Measurements from ENCODE around the gene MTMR10. TPM values are rescaled to one million over a fixed set of nuclear protein-coding genes. Genes with fewer than 3 reads are reported as not detected.
A peak's percentile ranks its signal among the peaks of the same experiment; 100 is the strongest.

MTMR10 gene
- total and polyA plus RNA-seq, 7 donors = 11.4 to 31.0 (median 24.3) TPM

DNA sequence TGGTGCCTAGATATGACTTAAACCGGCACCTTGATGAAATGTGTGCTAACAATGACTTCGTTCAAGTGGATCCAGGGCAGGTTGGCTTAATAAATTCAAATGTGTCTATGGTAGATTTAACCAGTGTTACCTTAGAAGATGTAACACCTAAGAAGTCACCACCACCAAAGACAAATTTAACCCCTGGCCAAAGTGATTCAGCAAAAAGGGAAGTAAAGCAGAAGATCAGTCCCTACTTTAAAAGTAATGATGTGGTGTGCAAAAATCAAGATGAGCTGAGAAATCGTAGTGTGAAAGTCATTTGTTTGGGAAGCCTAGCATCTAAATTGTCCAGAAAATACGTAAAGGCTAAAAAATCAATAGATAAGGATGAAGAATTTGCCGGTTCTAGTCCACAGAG lies 86.6 kb downstream of the MTMR10 start:
- 90 to 96% methylated on average over 5 of the region's 5 CpGs for WGBS, 2 donors
- Histone ChIP-seq H3K36me3 (peaks cover 0 to 11% (median 5%) of the 10 kb centered on the region in 4 donors), H3K4me3 (no peak overlapping the region), H3K9me3 (no peaks in the 10 kb centered on the region), H3K27ac (no peak overlapping the region), H3K4me1 (peaks cover 0 to 30% (median 13%) of the 10 kb centered on the region in 4 donors), H3K27me3 (no peaks in the 10 kb centered on the region)
- no peak for DNase-seq
- TF ChIP-seq EP300 (IDR thresholded peaks at IDR 0.05) (no peak), POLR2A (IDR thresholded peaks at IDR 0.05) (no peak), POLR2AphosphoS5 (IDR thresholded peaks at IDR 0.05) (no peak)
- TF ChIP-seq, protein P1, sequence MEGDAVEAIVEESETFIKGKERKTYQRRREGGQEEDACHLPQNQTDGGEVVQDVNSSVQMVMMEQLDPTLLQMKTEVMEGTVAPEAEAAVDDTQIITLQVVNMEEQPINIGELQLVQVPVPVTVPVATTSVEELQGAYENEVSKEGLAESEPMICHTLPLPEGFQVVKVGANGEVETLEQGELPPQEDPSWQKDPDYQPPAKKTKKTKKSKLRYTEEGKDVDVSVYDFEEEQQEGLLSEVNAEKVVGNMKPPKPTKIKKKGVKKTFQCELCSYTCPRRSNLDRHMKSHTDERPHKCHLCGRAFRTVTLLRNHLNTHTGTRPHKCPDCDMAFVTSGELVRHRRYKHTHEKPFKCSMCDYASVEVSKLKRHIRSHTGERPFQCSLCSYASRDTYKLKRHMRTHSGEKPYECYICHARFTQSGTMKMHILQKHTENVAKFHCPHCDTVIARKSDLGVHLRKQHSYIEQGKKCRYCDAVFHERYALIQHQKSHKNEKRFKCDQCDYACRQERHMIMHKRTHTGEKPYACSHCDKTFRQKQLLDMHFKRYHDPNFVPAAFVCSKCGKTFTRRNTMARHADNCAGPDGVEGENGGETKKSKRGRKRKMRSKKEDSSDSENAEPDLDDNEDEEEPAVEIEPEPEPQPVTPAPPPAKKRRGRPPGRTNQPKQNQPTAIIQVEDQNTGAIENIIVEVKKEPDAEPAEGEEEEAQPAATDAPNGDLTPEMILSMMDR (IDR thresholded peaks at IDR 0.05) = no peak
- intact Hi-C loops (cut with DNase I) = no loop called here

DNA sequence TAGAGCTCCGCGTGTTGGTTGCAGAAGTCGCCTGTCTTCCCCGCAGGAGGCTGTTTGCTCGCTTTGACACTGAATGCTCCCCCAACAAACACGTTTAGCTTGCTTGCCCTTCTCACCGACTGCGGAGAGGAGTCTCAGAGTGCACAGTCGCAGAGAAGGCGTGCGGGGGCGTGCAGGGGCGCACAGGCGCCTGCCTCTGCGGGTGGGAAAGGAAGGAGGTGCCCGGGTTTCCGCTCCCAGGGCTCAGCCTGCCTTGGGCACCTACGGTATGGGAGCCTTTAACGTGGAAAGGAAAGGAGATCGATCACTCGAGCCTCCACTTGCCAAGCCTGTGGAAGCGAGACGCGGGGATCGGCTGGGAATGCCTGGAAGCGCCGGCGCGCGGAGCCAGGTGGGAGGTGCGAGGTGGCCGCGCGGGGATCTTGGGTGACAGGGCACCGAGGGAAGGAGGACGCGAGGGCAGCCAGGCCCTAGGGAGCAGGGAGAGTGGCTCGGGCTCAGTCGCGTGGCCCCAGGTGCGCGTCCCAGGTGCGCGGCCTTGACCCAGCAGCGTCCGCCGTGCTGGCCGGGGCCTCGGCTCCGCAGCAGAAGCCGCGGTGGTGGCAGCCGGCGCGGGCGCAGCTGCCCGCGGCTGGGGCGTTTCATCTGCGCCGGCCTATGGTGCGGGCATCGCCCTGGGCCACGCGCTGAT lies 87.8 kb downstream of the MTMR10 start, which contains the start of gene FAN1:
TSS of gene FAN1 (plus strand) at position 419 of the 691 bp plus-strand sequence. CDS start 749 bp downstream, outside the sequence.
- peak within 1 kb of the TSS; percentile 79 to 84 (median 80) for H3K27ac ChIP-seq
- WGBS, 2 donors = 0% methylated on average over 65 of the region's 65 CpGs
- H3K4me1 ChIP-seq = peaks cover 0 to 30% (median 13%) of the 10 kb centered on the region in 4 donors
- peaks cover 0 to 4% (median 0%) of the 10 kb centered on the region in 4 donors for H3K36me3 ChIP-seq
- no peaks in the 10 kb centered on the region for H3K27me3 ChIP-seq
- no peaks in the 10 kb centered on the region for H3K9me3 ChIP-seq
- intact Hi-C loops (cut with DNase I) = loop anchor here (2.0 kb wide), 1 partner anchor 87 kb away; the partner anchor contains the start of gene MTMR10
- TF ChIP-seq EP300 (IDR thresholded peaks at IDR 0.05) (no peak), POLR2AphosphoS5 (IDR thresholded peaks at IDR 0.05) (peak; percentile 69 to 86 (median 80))
- peak within 1 kb of the TSS; percentile 48 to 84 (median 74) for H3K4me3 ChIP-seq
- DNase-seq = peak; percentile 91

DNA sequence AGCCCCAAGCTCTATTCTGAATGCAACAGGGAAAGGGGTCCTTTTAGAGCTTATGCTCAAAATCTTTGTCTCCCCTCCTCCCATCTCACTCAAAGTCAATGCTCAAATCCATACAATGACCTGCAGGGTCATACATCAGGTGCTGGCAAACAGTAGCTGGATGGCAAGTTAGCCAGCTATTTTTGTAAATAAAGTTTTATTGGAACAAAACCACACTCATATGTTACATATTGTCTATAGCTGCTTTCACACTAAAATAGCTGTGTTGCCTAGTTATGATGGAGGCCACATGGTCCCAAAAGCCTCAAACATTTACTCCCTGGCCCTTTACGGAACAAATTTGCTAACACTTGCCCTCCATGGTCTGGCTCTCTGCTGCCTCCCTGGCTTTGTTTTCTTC lies 89.5 kb downstream of the MTMR10 start:
- no peaks in the 10 kb centered on the region for H3K36me3 ChIP-seq
- TF ChIP-seq, protein P1 (IDR thresholded peaks at IDR 0.05) = no peak
- TF ChIP-seq POLR2A (IDR thresholded peaks at IDR 0.05) (no peak), EP300 (IDR thresholded peaks at IDR 0.05) (no peak), POLR2AphosphoS5 (IDR thresholded peaks at IDR 0.05) (no peak)
- intact Hi-C loops (cut with DNase I) = loop anchor here (2.0 kb wide), 1 partner anchor 89 kb away; the partner anchor contains the start of gene MTMR10
- H3K27me3 ChIP-seq = no peaks in the 10 kb centered on the region
- 97 to 100% methylated on average over 1 of the region's 1 CpG for WGBS, 2 donors
- no peak for DNase-seq
- H3K4me3 ChIP-seq = no peak overlapping the region
- H3K9me3 ChIP-seq = no peaks in the 10 kb centered on the region
- H3K4me1 ChIP-seq = peaks cover 0 to 30% (median 13%) of the 10 kb centered on the region in 4 donors
- no peak overlapping the region for H3K27ac ChIP-seq

DNA sequence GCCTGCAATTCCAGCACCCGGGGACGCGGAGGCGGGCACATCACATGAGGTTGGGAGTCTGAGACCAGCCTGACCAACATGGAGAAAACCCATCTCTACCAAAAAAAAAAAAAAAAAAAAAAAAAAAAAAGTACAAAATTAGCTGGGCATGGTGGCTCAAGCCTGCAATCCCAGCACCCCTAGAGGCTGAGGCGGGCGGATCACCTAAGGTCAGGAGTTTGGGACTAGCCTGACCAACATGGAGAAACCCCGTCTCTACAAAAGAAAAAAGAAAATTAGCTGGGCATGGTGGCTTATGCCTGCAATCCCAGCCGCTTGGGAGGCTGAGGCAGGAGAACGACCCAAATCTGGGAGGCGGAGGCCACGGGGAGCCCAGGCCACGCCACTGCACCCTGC lies 95.2 kb downstream of the MTMR10 start:
- intact Hi-C loops (cut with DNase I) = no loop called here
- 88 to 89% methylated on average over 12 of the region's 12 CpGs for WGBS, 2 donors
- TF ChIP-seq, protein P1 (IDR thresholded peaks at IDR 0.05) = no peak
- TF ChIP-seq POLR2A (IDR thresholded peaks at IDR 0.05) (no peak), POLR2AphosphoS5 (IDR thresholded peaks at IDR 0.05) (no peak)
- no peak overlapping the region for H3K27ac ChIP-seq
- no peaks in the 10 kb centered on the region for H3K4me1 ChIP-seq
- DNase-seq = no peak
- no peaks in the 10 kb centered on the region for H3K36me3 ChIP-seq
- no peaks in the 10 kb centered on the region for H3K9me3 ChIP-seq
- no peak overlapping the region for H3K4me3 ChIP-seq
- H3K27me3 ChIP-seq = no peaks in the 10 kb centered on the region

DNA sequence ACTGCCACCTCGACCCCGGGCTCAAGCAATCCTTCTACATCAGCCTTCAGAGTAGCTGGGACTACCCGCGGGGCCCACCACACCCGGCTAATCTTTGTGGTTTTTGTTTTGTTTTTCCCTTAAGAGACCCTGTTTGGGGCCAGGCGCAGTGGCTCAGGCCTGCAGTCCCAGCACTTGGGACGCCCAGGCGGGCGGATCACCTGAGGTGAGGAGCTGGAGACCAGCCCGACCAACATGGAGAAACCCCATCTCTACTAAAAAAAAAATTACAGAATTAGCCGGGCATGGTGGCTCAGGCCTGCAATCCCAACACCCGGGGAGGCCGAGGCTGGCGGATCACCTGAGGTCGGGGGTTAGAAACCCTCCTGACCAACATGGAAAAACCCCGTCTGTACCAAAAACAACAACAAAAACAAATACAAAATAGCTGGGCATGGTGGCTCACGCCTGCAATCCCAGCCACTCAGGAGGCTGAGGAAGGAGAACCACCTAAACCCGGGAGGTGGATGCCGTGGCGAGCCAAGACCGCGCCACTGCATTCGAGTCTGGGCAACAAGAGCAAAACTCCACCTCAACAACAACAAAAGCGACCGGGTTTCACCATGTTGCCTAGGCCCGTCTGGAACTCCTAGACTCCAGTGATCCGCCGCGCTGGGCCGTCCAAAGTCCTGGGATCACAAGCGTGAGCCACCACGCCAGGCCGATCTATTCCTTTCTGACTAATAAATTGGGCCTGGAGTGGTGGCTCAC lies 95.8 kb downstream of the MTMR10 start:
- 93 to 94% methylated on average over 33 of the region's 33 CpGs for WGBS, 2 donors
- Histone ChIP-seq H3K36me3 (no peaks in the 10 kb centered on the region), H3K9me3 (no peaks in the 10 kb centered on the region), H3K27ac (no peak overlapping the region), H3K4me1 (no peaks in the 10 kb centered on the region), H3K4me3 (no peak overlapping the region), H3K27me3 (no peaks in the 10 kb centered on the region)
- DNase-seq = no peak
- no peak for TF ChIP-seq EP300 (IDR thresholded peaks at IDR 0.05)
- TF ChIP-seq POLR2AphosphoS5 (IDR thresholded peaks at IDR 0.05) = no peak
- TF ChIP-seq, protein P1 (IDR thresholded peaks at IDR 0.05) = no peak
- TF ChIP-seq POLR2A (IDR thresholded peaks at IDR 0.05) = no peak
- intact Hi-C loops (cut with DNase I) = no loop called here

Data from sigmoid colon (tissue), 7 donors.